Right cardiac atrium (tissue), 5 donors: Measurements from ENCODE around the gene MTAP. TPM values are rescaled to one million over a fixed set of nuclear protein-coding genes. Genes with fewer than 3 reads are reported as not detected.

Source experiments
- ATAC-seq, 2 donors: fragments of 200-7000 bp; cut with Tn5 transposase; one replicate each; pipeline versions ENCODE4 v1.8.0 to v1.9.1; 2020; ENCODE audit warnings: moderate library complexity in 2 of 2, mild to moderate bottlenecking in 1 of 2
- DNase-seq, 3 donors: peaks; one replicate each; pipeline ENCODE4 v3.0.0-alpha.2; 2020
- H3K27ac ChIP-seq: one replicate; pipeline ENCODE4 v1.5.1; 2013; ENCODE audit warnings: mild to moderate bottlenecking, low read length, control low read depth, moderate library complexity
- H3K27me3 ChIP-seq: one replicate; pipeline ENCODE4 v1.6.1; 2013; ENCODE audit not compliant: control insufficient read depth, insufficient read depth
- H3K4me1 ChIP-seq: one replicate; pipeline ENCODE4 v1.6.1; 2013; ENCODE audit warnings: low read length; ENCODE audit not compliant: control insufficient read depth, insufficient read depth
- H3K4me3 ChIP-seq: one replicate; pipeline ENCODE4 v1.5.1; 2013; ENCODE audit warnings: low read length, control low read depth
- H3K9me3 ChIP-seq: one replicate; pipeline ENCODE4 v1.6.1; 2013; ENCODE audit warnings: low read length; ENCODE audit not compliant: control insufficient read depth
- WGBS: extraction: QIAGEN DNeasy Blood & Tissue Kit; methylation state at CpG from one replicate; pipeline ENCODE4 v1.1.7; 2013; 5-methylcytosine and 5-hydroxymethylcytosine counted together
- intact Hi-C, 4 donors: fragments of 100-400 bp; cut with DNase I; formaldehyde crosslinking; loops; one replicate each; pipeline versions ENCODE4 v1.11.0 to v1.14.0; 2022 to 2023
- polyA plus RNA-seq: library from polyadenylated mRNA; stranded (reverse); fragments of 200-250 nt; gene quantifications from one replicate; pipeline ENCODE4 v1.2.3, GENCODE V29; 2013
- total RNA-seq, 4 donors: library from RNA; stranded (reverse); fragmentation: NEBNext Ultra II Directional; extraction: Animal tissue kit (Norgen Biotek cat#: 25700); gene quantifications; one replicate each; pipeline ENCODE4 v1.2.1, GENCODE V29; 2021
- donor health status: healthy with polysubstance abuse.
- donor health status: DM: no; HTN: yes; CAD: no.
- donor health status: DM: no; HTN: no; CAD: no.
- donor health status: DM: no; HTN: yes; CAD: no; lungs with severe emphysema.
- donor health status: DM: yes; HTN: yes; CAD: no.

MTAP gene
- total and polyA plus RNA-seq, 5 donors: 7.4 to 22.3 (median 22.2) TPM

GRCh38 chr9:21984101-21984500, 181.7 kb downstream of the MTAP start:
- intact Hi-C loops: no loop called here
- Histone ChIP-seq H3K9me3 (no peaks in the 10 kb centered on the region), H3K27me3 (peaks cover 5% of the 10 kb centered on the region), H3K4me1 (no peaks in the 10 kb centered on the region), H3K4me3 (no peak overlapping the region), H3K27ac (no peak overlapping the region)
- DNase-seq: no peak
- ATAC-seq: no peak

DNA sequence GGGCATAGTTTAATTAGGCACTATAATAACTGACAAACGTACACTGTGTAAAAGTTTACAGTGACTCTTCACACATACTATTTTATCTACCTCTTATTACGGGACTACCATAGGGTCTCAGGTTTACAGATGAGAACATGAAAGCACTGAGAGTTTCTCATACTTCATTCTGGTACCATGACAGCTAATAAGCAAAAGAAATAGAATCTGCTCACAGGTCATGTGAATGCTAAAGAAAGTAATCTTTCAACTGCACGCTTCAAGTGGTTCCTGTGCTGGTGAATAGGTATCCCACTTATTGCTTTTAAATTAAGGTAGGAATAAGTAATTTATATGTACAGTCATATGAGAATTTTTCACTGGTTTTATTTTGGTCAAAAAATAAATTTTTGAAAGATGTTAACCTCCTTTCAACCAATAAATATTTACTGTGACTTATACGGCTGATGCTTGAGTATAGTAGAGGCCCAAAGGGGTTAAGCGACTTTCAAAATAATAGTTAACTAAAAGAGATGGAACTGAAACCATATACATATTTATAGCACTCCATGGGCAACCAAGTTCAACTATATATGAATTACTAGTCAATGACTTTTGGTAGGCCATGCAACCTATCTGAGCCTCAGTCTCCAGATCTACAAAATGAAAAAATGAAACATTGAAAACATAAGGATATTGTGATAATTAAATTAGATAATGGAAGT, 183.7 kb downstream of the MTAP start:
- DNase-seq: no peak
- H3K27me3 ChIP-seq: peaks cover 4% of the 10 kb centered on the region
- ATAC-seq: no peak
- no peak overlapping the region for H3K4me3 ChIP-seq
- intact Hi-C loops: no loop called here
- 66% methylated on average over 5 of the region's 5 CpGs for WGBS
- H3K27ac ChIP-seq: no peak overlapping the region
- H3K9me3 ChIP-seq: no peaks in the 10 kb centered on the region
- H3K4me1 ChIP-seq: no peaks in the 10 kb centered on the region

Other genes with a start within 250 kb of the MTAP start
- under 1 TPM in 1 of 4 donors, not detected in 3; 0.37 TPM for gene CDKN2A, start 191.8 kb downstream of the MTAP start, total RNA-seq
- 0.32 TPM for gene CDKN2A, start 191.8 kb downstream of the MTAP start, polyA plus RNA-seq
- gene CDKN2B-AS1, start 192.2 kb downstream of the MTAP start, total RNA-seq: under 1 TPM in 1 of 4 donors, not detected in 3; 0.24 TPM
- gene CDKN2B-AS1, start 192.2 kb downstream of the MTAP start, polyA plus RNA-seq: 0.09 TPM
- gene CDKN2B, start 206.7 kb downstream of the MTAP start, total RNA-seq: 1 to 10 TPM in 3 of 4 donors, under 1 TPM in 1; 0.71 to 1.7 (median 1.3) TPM
- gene CDKN2B, start 206.7 kb downstream of the MTAP start, polyA plus RNA-seq: 1.9 TPM